ENCODE results near the gene POLR2M.

POLR2M gene

GRCh38 chr15:57697588-57697987 is 8.9 kb upstream of the POLR2M start:
- POLR2A ChIA-PET: no interaction called here
- TF ChIP-seq, protein P1, sequence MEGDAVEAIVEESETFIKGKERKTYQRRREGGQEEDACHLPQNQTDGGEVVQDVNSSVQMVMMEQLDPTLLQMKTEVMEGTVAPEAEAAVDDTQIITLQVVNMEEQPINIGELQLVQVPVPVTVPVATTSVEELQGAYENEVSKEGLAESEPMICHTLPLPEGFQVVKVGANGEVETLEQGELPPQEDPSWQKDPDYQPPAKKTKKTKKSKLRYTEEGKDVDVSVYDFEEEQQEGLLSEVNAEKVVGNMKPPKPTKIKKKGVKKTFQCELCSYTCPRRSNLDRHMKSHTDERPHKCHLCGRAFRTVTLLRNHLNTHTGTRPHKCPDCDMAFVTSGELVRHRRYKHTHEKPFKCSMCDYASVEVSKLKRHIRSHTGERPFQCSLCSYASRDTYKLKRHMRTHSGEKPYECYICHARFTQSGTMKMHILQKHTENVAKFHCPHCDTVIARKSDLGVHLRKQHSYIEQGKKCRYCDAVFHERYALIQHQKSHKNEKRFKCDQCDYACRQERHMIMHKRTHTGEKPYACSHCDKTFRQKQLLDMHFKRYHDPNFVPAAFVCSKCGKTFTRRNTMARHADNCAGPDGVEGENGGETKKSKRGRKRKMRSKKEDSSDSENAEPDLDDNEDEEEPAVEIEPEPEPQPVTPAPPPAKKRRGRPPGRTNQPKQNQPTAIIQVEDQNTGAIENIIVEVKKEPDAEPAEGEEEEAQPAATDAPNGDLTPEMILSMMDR (IDR thresholded peaks at IDR 0.05; ENCODE audit: control extremely low read depth, extremely low read depth, low read depth, missing control alignments): no peak
- CTCF ChIA-PET: interaction anchor here (1.4 to 2.1 kb wide), 4 partner anchors 9 to 29 kb away, joined by 3 to 12 read pairs (median 6); partner anchors contain the start of gene POLR2M
- no peak for DNase-seq (ENCODE audit: extremely low spot score)

GRCh38 chr15:57698243-57698642 is 8.3 kb upstream of the POLR2M start:
- no peak for DNase-seq (ENCODE audit: extremely low spot score)
- POLR2A ChIA-PET: no interaction called here
- TF ChIP-seq, protein P1 (IDR thresholded peaks at IDR 0.05; ENCODE audit: control extremely low read depth, extremely low read depth, low read depth, missing control alignments): no peak
- CTCF ChIA-PET: interaction anchor here (2.1 kb wide), 1 partner anchor 21 kb away, joined by 8 read pairs; no protein-coding TSS in a partner anchor

GRCh38 chr15:57698991-57699390 is 7.5 kb upstream of the POLR2M start:
- POLR2A ChIA-PET: no interaction called here

GRCh38 chr15:57703387-57703786 is 3.1 kb upstream of the POLR2M start:
- CTCF ChIA-PET: interaction anchor here (1.1 to 1.5 kb wide), 3 partner anchors 9 to 69 kb away, joined by 3 to 4 read pairs (median 4); no protein-coding TSS in a partner anchor
- no peak for DNase-seq (ENCODE audit: extremely low spot score)
- TF ChIP-seq, protein P1 (IDR thresholded peaks at IDR 0.05; ENCODE audit: control extremely low read depth, extremely low read depth, low read depth, missing control alignments): no peak
- POLR2A ChIA-PET: no interaction called here

More at GRCh38 chr15:57698991-57699390, 7.5 kb upstream of the POLR2M start:
- TF ChIP-seq, protein P1 (IDR thresholded peaks at IDR 0.05; ENCODE audit: control extremely low read depth, extremely low read depth, low read depth, missing control alignments): no peak
- CTCF ChIA-PET: interaction anchor here (1.3 kb wide), 1 partner anchor 34 kb away, joined by 5 read pairs; no protein-coding TSS in a partner anchor
- DNase-seq (ENCODE audit: extremely low spot score): no peak

- TF ChIP-seq, protein P1 (IDR thresholded peaks at IDR 0.05; ENCODE audit: control extremely low read depth, extremely low read depth, low read depth, missing control alignments): no peak
- DNase-seq (ENCODE audit: extremely low spot score): no peak
- POLR2A ChIA-PET: no interaction called here
- CTCF ChIA-PET: interaction anchor here (1.1 to 1.5 kb wide), 2 partner anchors 8 to 68 kb away, joined by 3 to 4 read pairs; no protein-coding TSS in a partner anchor
These were observed 2.1 kb upstream of the POLR2M start for GRCh38 chr15:57704441-57704840.

- TF ChIP-seq, protein P1 (IDR thresholded peaks at IDR 0.05; ENCODE audit: control extremely low read depth, extremely low read depth, low read depth, missing control alignments): no peak
- no peak for DNase-seq (ENCODE audit: extremely low spot score)
- CTCF ChIA-PET: interaction anchor here (1.0 to 3.3 kb wide), 7 partner anchors 9 to 365 kb away, joined by 3 to 28 read pairs (median 3); no protein-coding TSS in a partner anchor
- POLR2A ChIA-PET: interaction anchor here (0.9 kb wide), 1 partner anchor 16 kb away, joined by 3 read pairs; no protein-coding TSS in a partner anchor
These were observed 639 bp upstream of the POLR2M start for GRCh38 chr15:57705746-57706404.

Measured in GM10248 (cell line).